ENCODE results near the gene MRPL44.

MRPL44 gene

GRCh38 chr2:223980397-223980735 lies 23.1 kb downstream of the MRPL44 start:
- no peaks in the 10 kb centered on the region for H3K4me1 ChIP-seq (ENCODE audit: low read depth, poor library complexity, severe bottlenecking)
- TF ChIP-seq, protein P1, sequence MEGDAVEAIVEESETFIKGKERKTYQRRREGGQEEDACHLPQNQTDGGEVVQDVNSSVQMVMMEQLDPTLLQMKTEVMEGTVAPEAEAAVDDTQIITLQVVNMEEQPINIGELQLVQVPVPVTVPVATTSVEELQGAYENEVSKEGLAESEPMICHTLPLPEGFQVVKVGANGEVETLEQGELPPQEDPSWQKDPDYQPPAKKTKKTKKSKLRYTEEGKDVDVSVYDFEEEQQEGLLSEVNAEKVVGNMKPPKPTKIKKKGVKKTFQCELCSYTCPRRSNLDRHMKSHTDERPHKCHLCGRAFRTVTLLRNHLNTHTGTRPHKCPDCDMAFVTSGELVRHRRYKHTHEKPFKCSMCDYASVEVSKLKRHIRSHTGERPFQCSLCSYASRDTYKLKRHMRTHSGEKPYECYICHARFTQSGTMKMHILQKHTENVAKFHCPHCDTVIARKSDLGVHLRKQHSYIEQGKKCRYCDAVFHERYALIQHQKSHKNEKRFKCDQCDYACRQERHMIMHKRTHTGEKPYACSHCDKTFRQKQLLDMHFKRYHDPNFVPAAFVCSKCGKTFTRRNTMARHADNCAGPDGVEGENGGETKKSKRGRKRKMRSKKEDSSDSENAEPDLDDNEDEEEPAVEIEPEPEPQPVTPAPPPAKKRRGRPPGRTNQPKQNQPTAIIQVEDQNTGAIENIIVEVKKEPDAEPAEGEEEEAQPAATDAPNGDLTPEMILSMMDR (conservative IDR thresholded peaks at IDR 0.05; ENCODE audit: low read depth, low read length): no peak
- no peaks in the 10 kb centered on the region for H3K79me2 ChIP-seq (ENCODE audit: insufficient read depth, low read depth)
- no peaks in the 10 kb centered on the region for H4K20me1 ChIP-seq (ENCODE audit: insufficient read depth)
- H3K4me3 ChIP-seq (IDR thresholded peaks at IDR 0.05; ENCODE audit: insufficient read depth, low read depth, low read length): no peak overlapping the region
- H3K27me3 ChIP-seq (ENCODE audit: insufficient read depth, low read depth): no peaks in the 10 kb centered on the region
- H2AFZ ChIP-seq (ENCODE audit: low read depth): no peak overlapping the region
- H3K9ac ChIP-seq: no peak overlapping the region
- H3K27ac ChIP-seq: no peak overlapping the region
- H3K4me2 ChIP-seq: no peak overlapping the region
- H3K36me3 ChIP-seq (ENCODE audit: insufficient read depth): no peaks in the 10 kb centered on the region

GRCh38 chr2:223980803-223981202 lies 23.5 kb downstream of the MRPL44 start:
- Histone ChIP-seq H3K9ac (no peak overlapping the region), H3K4me1 (ENCODE audit: low read depth, poor library complexity, severe bottlenecking) (no peaks in the 10 kb centered on the region), H4K20me1 (ENCODE audit: insufficient read depth) (no peaks in the 10 kb centered on the region), H3K36me3 (ENCODE audit: insufficient read depth) (no peaks in the 10 kb centered on the region), H3K4me2 (no peak overlapping the region), H3K27me3 (ENCODE audit: insufficient read depth, low read depth) (no peaks in the 10 kb centered on the region), H3K4me3 (IDR thresholded peaks at IDR 0.05; ENCODE audit: insufficient read depth, low read depth, low read length) (no peak overlapping the region), H3K27ac (no peak overlapping the region), H3K79me2 (ENCODE audit: insufficient read depth, low read depth) (no peaks in the 10 kb centered on the region), H2AFZ (ENCODE audit: low read depth) (no peak overlapping the region)
- TF ChIP-seq, protein P1 (conservative IDR thresholded peaks at IDR 0.05; ENCODE audit: low read depth, low read length): no peak

DNA sequence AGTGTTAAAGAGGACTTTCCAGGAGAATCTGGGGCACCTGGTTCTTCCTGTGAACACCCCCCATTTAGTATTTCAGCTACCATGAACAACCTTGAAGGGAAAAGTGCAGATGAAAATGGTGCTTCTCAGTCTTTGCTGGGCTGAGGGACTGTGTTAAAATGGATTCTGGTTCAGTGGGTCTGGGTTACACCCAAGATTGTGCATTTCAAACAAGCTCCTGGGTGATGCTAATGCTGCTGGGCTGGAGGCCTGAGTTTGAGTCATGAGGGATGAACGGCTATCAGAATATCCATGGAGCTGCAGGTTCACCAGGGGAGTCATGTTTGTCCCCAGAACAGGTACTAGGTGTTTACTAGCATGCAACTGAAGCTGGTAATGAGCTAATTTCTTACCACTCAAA lies 24.0 kb downstream of the MRPL44 start:
- no peak overlapping the region for H3K4me2 ChIP-seq
- no peak overlapping the region for H3K27ac ChIP-seq
- H2AFZ ChIP-seq (ENCODE audit: low read depth): no peak overlapping the region
- TF ChIP-seq, protein P1 (conservative IDR thresholded peaks at IDR 0.05; ENCODE audit: low read depth, low read length): no peak
- no peaks in the 10 kb centered on the region for H3K79me2 ChIP-seq (ENCODE audit: insufficient read depth, low read depth)
- H3K4me1 ChIP-seq (ENCODE audit: low read depth, poor library complexity, severe bottlenecking): no peaks in the 10 kb centered on the region
- H3K36me3 ChIP-seq (ENCODE audit: insufficient read depth): no peaks in the 10 kb centered on the region
- no peak overlapping the region for H3K4me3 ChIP-seq (IDR thresholded peaks at IDR 0.05; ENCODE audit: insufficient read depth, low read depth, low read length)
- H3K27me3 ChIP-seq (ENCODE audit: insufficient read depth, low read depth): no peaks in the 10 kb centered on the region
- H4K20me1 ChIP-seq (ENCODE audit: insufficient read depth): no peaks in the 10 kb centered on the region
- no peak overlapping the region for H3K9ac ChIP-seq

DNA sequence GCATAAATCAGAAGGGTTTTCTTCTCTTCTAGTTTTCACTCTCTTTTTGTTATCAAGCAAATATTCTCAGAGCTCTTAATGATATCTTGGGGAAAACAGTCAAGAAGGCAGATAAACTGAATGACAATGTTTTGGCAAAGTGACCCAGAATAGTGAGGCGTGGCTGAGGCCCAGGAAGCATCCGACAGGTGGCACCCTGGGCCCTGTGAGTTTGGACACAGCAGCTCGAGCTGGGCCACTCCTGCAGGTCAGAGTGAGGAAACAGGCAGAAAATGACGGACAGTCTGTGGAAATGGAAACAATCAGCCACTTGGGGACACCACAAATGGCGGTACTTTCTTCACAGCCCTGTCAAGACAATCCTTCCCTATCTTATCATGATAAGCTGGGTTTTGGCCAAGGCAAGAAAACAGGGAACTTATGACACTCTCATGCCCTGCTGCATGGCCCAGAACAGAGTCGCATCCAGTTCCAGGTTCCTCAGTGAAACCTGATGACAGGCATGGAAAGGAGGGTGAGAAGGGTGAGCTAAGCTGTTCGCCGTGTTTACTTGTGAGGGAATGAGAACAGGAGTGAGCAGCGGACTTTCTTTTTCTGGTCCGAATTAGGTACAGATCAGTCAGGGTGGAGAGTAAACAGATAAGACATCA lies 32.1 kb downstream of the MRPL44 start:
- H3K4me1 ChIP-seq (ENCODE audit: low read depth, poor library complexity, severe bottlenecking): no peaks in the 10 kb centered on the region
- H3K9ac ChIP-seq: no peak overlapping the region
- no peak overlapping the region for H2AFZ ChIP-seq (ENCODE audit: low read depth)
- H3K36me3 ChIP-seq (ENCODE audit: insufficient read depth): no peaks in the 10 kb centered on the region
- H3K79me2 ChIP-seq (ENCODE audit: insufficient read depth, low read depth): no peaks in the 10 kb centered on the region
- H3K27me3 ChIP-seq (ENCODE audit: insufficient read depth, low read depth): no peaks in the 10 kb centered on the region
- no peak overlapping the region for H3K4me2 ChIP-seq
- no peaks in the 10 kb centered on the region for H4K20me1 ChIP-seq (ENCODE audit: insufficient read depth)
- no peak overlapping the region for H3K27ac ChIP-seq
- H3K4me3 ChIP-seq (IDR thresholded peaks at IDR 0.05; ENCODE audit: insufficient read depth, low read depth, low read length): no peak overlapping the region
- TF ChIP-seq, protein P1 (conservative IDR thresholded peaks at IDR 0.05; ENCODE audit: low read depth, low read length): no peak

All from KMS-11 (cell line).